Tibial nerve (tissue), 4 donors: Measurements from ENCODE around the gene RTP3. TPM values are rescaled to one million over a fixed set of nuclear protein-coding genes. Genes with fewer than 3 reads are reported as not detected.

ENCODE experiments used
- DNase-seq, 2 donors: peaks; one replicate each; pipeline ENCODE4 v3.0.0-alpha.2; 2019; ENCODE audit warnings: low spot score in 2 of 2
- H3K27ac ChIP-seq, 4 donors: fragments of 200-600 bp; sonication (generic) in 3 of 4; one replicate each; pipeline ENCODE4 v1.5.1; 2017 to 2019; ENCODE audit warnings: mild to moderate bottlenecking in 1 of 4
- H3K27me3 ChIP-seq, 2 donors: fragments of 200-600 bp; sonication (generic) in 1 of 2; one replicate each; pipeline versions ENCODE4 v1.5.1 to v1.6.0; 2017 to 2019
- H3K36me3 ChIP-seq, 3 donors: fragments of 200-600 bp; sonication (generic); one replicate each; pipeline ENCODE4 v1.5.1; 2018 to 2019
- H3K4me1 ChIP-seq, 4 donors: fragments of 200-600 bp; sonication (generic) in 3 of 4; one replicate each; pipeline ENCODE4 v1.5.1; 2017 to 2019
- H3K4me3 ChIP-seq, 4 donors: fragments of 200-600 bp; sonication (generic) in 3 of 4; one replicate each; pipeline ENCODE4 v1.5.1; 2017 to 2019; ENCODE audit warnings: mild to moderate bottlenecking in 1 of 4, moderate library complexity in 1 of 4
- H3K9me3 ChIP-seq, 4 donors: fragments of 200-600 bp; sonication (generic) in 3 of 4; one replicate each; pipeline ENCODE4 v1.5.1; 2017 to 2019
- EP300 ChIP-seq, 2 donors: sonication (generic); formaldehyde crosslinking; IDR thresholded peaks; one replicate each; pipeline ENCODE4 v1.6.1; 2017; ENCODE audit warnings: antibody characterized with exemption in 2 of 2, mild to moderate bottlenecking in 1 of 2
- POLR2A ChIP-seq, 2 donors: fragments of 450-650 bp; IDR thresholded peaks; one replicate each; pipeline ENCODE4 v1.6.1; 2017; ENCODE audit warnings: antibody characterized with exemption in 2 of 2, mild to moderate bottlenecking in 2 of 2, moderate library complexity in 2 of 2
- WGBS, 2 donors: methylation state at CpG; one replicate each; pipeline ENCODE4 v1.1.5; 2018; 5-methylcytosine and 5-hydroxymethylcytosine counted together
- total RNA-seq, 4 donors: library from RNA; depleted of rRNA; stranded (reverse); fragments of >200 nt; gene quantifications; one replicate each; pipeline ENCODE4 v1.1.0, GENCODE V29; 2016
- TF ChIP-seq, protein P1 (sequence below), 5 experiments: fragments of 200-600 bp in 3 of 5; fragments of 450-650 bp in 2 of 5; sonication (generic) in 3 of 5; IDR thresholded peaks; one replicate each; pipeline ENCODE4 v1.5.1; 2016 to 2019; ENCODE audit warnings: antibody characterized with exemption in 5 of 5, mild to moderate bottlenecking in 3 of 5, moderate library complexity in 2 of 5

RTP3 gene
- total RNA-seq, 4 donors from 2014 or later: not detected

GRCh38 chr3:46462111-46462510 is 35.7 kb upstream of the RTP3 start:
- DNase-seq: no peak
- Histone ChIP-seq H3K36me3 (no peaks in the 10 kb centered on the region), H3K9me3 (no peaks in the 10 kb centered on the region), H3K4me1 (peaks cover 0 to 16% (median 0%) of the 10 kb centered on the region in 4 donors), H3K27ac (no peak overlapping the region), H3K4me3 (no peak overlapping the region), H3K27me3 (peaks cover 0 to 32% of the 10 kb centered on the region in 2 donors)
- 54 to 63% methylated on average over 3 of the region's 3 CpGs for WGBS, 2 donors
- TF ChIP-seq, protein P1, sequence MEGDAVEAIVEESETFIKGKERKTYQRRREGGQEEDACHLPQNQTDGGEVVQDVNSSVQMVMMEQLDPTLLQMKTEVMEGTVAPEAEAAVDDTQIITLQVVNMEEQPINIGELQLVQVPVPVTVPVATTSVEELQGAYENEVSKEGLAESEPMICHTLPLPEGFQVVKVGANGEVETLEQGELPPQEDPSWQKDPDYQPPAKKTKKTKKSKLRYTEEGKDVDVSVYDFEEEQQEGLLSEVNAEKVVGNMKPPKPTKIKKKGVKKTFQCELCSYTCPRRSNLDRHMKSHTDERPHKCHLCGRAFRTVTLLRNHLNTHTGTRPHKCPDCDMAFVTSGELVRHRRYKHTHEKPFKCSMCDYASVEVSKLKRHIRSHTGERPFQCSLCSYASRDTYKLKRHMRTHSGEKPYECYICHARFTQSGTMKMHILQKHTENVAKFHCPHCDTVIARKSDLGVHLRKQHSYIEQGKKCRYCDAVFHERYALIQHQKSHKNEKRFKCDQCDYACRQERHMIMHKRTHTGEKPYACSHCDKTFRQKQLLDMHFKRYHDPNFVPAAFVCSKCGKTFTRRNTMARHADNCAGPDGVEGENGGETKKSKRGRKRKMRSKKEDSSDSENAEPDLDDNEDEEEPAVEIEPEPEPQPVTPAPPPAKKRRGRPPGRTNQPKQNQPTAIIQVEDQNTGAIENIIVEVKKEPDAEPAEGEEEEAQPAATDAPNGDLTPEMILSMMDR (IDR thresholded peaks at IDR 0.05): no peak
- no peak for TF ChIP-seq POLR2A (IDR thresholded peaks at IDR 0.05)
- TF ChIP-seq EP300 (IDR thresholded peaks at IDR 0.05): no peak

- peaks cover 0 to 32% of the 10 kb centered on the region in 2 donors for H3K27me3 ChIP-seq
- DNase-seq: no peak
- 69 to 72% methylated on average over 3 of the region's 3 CpGs for WGBS, 2 donors
- no peak overlapping the region for H3K27ac ChIP-seq
- no peak overlapping the region for H3K4me3 ChIP-seq
- TF ChIP-seq, protein P1 (IDR thresholded peaks at IDR 0.05): no peak
- no peak for TF ChIP-seq EP300 (IDR thresholded peaks at IDR 0.05)
- TF ChIP-seq POLR2A (IDR thresholded peaks at IDR 0.05): no peak
- no peaks in the 10 kb centered on the region for H3K9me3 ChIP-seq
- no peaks in the 10 kb centered on the region for H3K36me3 ChIP-seq
- peaks cover 0 to 16% (median 0%) of the 10 kb centered on the region in 4 donors for H3K4me1 ChIP-seq
These were observed 35.3 kb upstream of the RTP3 start for GRCh38 chr3:46462511-46462910.

DNA sequence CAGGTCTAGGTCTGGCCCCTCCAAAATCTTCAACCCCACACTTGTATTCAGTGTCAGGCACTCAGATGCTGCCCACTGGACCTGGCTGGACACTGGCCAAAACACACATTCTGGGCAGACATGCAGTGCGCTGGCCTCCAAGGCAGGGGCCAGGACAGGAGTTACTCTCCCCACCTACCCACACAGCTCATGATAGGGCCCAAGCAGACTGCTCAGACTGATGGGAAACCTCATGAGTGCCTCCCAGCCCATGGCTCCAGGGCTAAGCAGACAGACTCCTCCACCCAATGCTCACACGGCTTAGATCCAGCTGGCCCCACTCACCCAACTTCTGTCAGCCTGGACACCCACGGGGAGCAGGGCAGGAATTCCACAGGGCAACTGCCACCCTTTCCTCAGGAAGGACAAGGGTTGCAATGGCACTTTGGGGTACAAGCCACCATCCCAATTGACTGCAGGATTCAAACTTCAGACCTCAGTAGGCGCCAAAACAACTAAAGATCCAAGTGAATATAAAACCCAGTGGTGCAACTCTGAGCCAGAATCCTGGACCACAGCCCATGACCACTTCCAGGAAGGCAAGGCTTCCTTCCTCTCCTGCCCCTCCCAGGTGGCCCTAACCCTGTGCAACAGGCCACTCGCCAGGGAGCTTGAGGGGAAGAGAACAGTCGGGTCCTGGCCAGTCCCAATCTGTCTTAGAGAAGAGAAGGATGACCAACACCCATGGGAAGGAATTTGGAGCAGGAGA is 34.5 kb upstream of the RTP3 start:
- peaks cover 0 to 16% (median 0%) of the 10 kb centered on the region in 4 donors for H3K4me1 ChIP-seq
- H3K36me3 ChIP-seq: no peaks in the 10 kb centered on the region
- no peaks in the 10 kb centered on the region for H3K9me3 ChIP-seq
- H3K27me3 ChIP-seq: peaks cover 0 to 32% of the 10 kb centered on the region in 2 donors
- no peak overlapping the region for H3K4me3 ChIP-seq
- WGBS, 2 donors: 61 to 70% methylated on average over 6 of the region's 6 CpGs
- no peak overlapping the region for H3K27ac ChIP-seq
- TF ChIP-seq EP300 (IDR thresholded peaks at IDR 0.05) (no peak), POLR2A (IDR thresholded peaks at IDR 0.05) (no peak)
- TF ChIP-seq, protein P1 (IDR thresholded peaks at IDR 0.05): no peak
- no peak for DNase-seq

DNA sequence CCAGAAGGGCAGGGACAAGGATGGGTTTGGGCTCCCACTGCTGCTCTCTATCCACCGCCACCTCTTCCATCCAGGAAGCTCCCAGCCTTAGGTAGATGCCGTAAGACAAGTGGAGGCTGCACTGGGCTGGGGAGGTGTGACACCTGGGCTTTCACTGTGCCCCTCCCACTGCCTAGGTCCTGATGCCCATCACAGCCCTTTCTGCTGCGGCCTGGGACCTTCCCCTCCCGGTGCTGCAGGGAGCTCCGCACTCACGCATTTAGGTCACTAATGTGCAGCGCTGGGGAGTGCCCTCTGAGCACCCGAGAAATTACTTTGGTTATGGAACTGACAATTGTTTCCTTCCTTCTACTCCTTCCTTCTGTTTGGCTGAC is 33.9 kb upstream of the RTP3 start:
- peaks cover 0 to 32% of the 10 kb centered on the region in 2 donors for H3K27me3 ChIP-seq
- no peak for DNase-seq
- WGBS, 2 donors: 74 to 78% methylated on average over 8 of the region's 8 CpGs
- TF ChIP-seq POLR2A (IDR thresholded peaks at IDR 0.05) (no peak), EP300 (IDR thresholded peaks at IDR 0.05) (no peak)
- H3K4me3 ChIP-seq: no peak overlapping the region
- H3K36me3 ChIP-seq: no peaks in the 10 kb centered on the region
- no peaks in the 10 kb centered on the region for H3K9me3 ChIP-seq
- H3K27ac ChIP-seq: no peak overlapping the region
- H3K4me1 ChIP-seq: peaks cover 0 to 16% (median 0%) of the 10 kb centered on the region in 4 donors

GRCh38 chr3:46464326-46465195 is 33.2 kb upstream of the RTP3 start, which contains the start of gene LTF:
LTF (minus strand) TSS chr3:46464905; CDS start chr3:46464867, 38 bp downstream.
- WGBS, 2 donors: 14 to 30% methylated on average over 26 to 32 of the region's 44 CpGs
- DNase-seq: no peak
- H3K27me3 ChIP-seq: peaks cover 0 to 32% of the 10 kb centered on the region in 2 donors
- H3K27ac ChIP-seq: no peak within 1 kb of the TSS
- no peak for TF ChIP-seq POLR2A (IDR thresholded peaks at IDR 0.05)
- TF ChIP-seq, protein P1 (IDR thresholded peaks at IDR 0.05): no peak
- no peaks in the 10 kb centered on the region for H3K36me3 ChIP-seq
- H3K9me3 ChIP-seq: no peaks in the 10 kb centered on the region
- peaks cover 0 to 16% (median 0%) of the 10 kb centered on the region in 4 donors for H3K4me1 ChIP-seq
- no peak within 1 kb of the TSS for H3K4me3 ChIP-seq
